Activated T-helper 1 cell treated with anti-CD3 and anti-CD28 coated beads, Interleukin-12 subunit alpha, Interleukin-12 subunit beta, Interleukin-2, Interleukin-4 antibody, amounts not matched to agents 30 ng/mL and 10 ng/mL and 1 ng/mL, durations not matched to agents 14 hours and 24 hours and 36 hours (primary cell): ENCODE data around the gene DNAJC6. TPM values are rescaled to one million over a fixed set of nuclear protein-coding genes. Genes with fewer than 3 reads are reported as not detected.
A peak's percentile ranks its signal among the peaks of the same experiment; 100 is the strongest.
"Not testable (repeated sequence)": the region's sequence is repeated elsewhere in the genome, so short reads cannot be mapped to it uniquely, and the experiment has no call there.

ENCODE experiments used
- DNase-seq: peaks from one replicate; pipeline ENCODE4 v3.0.0; 2021; ENCODE audit warnings: low spot score
- H3K27ac Mint-ChIP-seq: one replicate; pipeline ENCODE4 v1.8.0; 2021; ENCODE audit warnings: mild to moderate bottlenecking, mixed read lengths
- H3K27me3 Mint-ChIP-seq: one replicate; pipeline ENCODE4 v1.8.0; 2022; ENCODE audit warnings: mild to moderate bottlenecking, moderate library complexity, mixed read lengths; ENCODE audit not compliant: insufficient read depth
- H3K36me3 Mint-ChIP-seq: one replicate; pipeline ENCODE4 v1.8.0; 2021; ENCODE audit warnings: low read depth, mixed read lengths
- H3K4me1 Mint-ChIP-seq: one replicate; pipeline ENCODE4 v1.8.0; 2021; ENCODE audit warnings: low read depth, mixed read lengths
- H3K4me3 Mint-ChIP-seq: one replicate; pipeline ENCODE4 v1.8.0; 2021; ENCODE audit warnings: mild to moderate bottlenecking, moderate library complexity, mixed read lengths
- H3K9me3 Mint-ChIP-seq: one replicate; pipeline ENCODE4 v1.8.0; 2021; ENCODE audit warnings: mixed read lengths
- intact Hi-C: fragments of 100-400 bp; cut with micrococcal nuclease; formaldehyde crosslinking; loops from one replicate; pipeline ENCODE4 v1.15.1; 2024
- total RNA-seq: library from RNA; stranded (reverse); gene quantifications from 2 replicates; pipeline ENCODE4 v1.2.3, GENCODE V29; 2022

The DNAJC6 gene
- total RNA-seq, 1 donor from 2014 or later = 4.4 TPM

- H3K4me1 Mint-ChIP-seq = no peaks in the 10 kb centered on the region
- peaks cover 15% of the 10 kb centered on the region for H3K36me3 Mint-ChIP-seq
- DNase-seq = no peak
- no peak overlapping the region for H3K27ac Mint-ChIP-seq
- H3K27me3 Mint-ChIP-seq = peaks cover 1% of the 10 kb centered on the region
- no peak overlapping the region for H3K4me3 Mint-ChIP-seq
- peaks cover 4% of the 10 kb centered on the region for H3K9me3 Mint-ChIP-seq
- intact Hi-C loops = no loop called here
These were observed 69.1 kb downstream of the DNAJC6 start for GRCh38 chr1:65378247-65378946.

DNA sequence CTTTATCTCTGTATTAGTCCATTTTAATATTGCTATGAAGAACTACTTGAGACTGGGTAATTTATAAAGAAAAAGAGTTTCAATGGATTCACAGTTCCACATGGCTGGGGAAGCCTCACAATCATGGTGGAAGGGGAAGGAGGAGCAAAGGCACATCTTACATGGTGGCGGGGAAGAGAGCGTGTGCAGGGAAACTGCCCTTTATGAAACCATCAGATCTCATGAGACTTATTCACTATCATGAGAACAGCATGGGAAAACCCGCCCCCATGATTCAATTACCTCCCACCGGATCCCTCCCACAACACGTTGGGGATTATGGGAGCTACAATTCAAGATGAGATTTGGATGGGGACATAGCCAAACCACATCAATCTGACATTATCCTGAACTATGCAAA is 75.1 kb downstream of the DNAJC6 start:
- Mint-ChIP-seq H3K4me1 (peaks cover 11% of the 10 kb centered on the region), H3K36me3 (peaks cover 21% of the 10 kb centered on the region)
- DNase-seq, H3K27ac Mint-ChIP-seq, H3K9me3 Mint-ChIP-seq, intact Hi-C loops, H3K27me3 Mint-ChIP-seq, H3K4me3 Mint-ChIP-seq: not testable (repeated sequence)

DNA sequence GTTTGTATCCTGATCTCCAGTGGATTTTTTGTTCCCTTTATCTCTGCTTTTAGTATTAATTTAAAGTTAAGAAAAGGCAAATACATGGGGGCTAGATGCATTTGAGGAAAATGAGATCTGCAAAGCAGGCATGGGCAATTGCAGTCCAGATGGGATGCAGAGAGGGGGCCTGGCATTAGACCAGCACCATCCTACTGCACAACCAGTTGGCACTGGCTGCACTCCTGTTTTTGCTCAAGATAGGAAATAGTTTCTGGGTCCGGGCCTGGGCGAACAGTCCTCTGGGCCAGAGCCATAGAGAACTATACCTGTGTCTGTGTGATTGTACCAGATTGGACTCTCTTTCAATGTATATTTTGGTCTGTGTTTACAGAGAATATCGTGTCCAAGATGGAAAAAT is 77.1 kb downstream of the DNAJC6 start:
- H3K4me1 Mint-ChIP-seq = peaks cover 29% of the 10 kb centered on the region
- DNase-seq = no peak
- H3K36me3 Mint-ChIP-seq = peaks cover 29% of the 10 kb centered on the region
- H3K4me3 Mint-ChIP-seq = no peak overlapping the region
- H3K27ac Mint-ChIP-seq = no peak overlapping the region
- no peaks in the 10 kb centered on the region for H3K27me3 Mint-ChIP-seq
- H3K9me3 Mint-ChIP-seq = peaks cover 5% of the 10 kb centered on the region
- intact Hi-C loops = no loop called here

- Mint-ChIP-seq H3K9me3 (peaks cover 5% of the 10 kb centered on the region), H3K4me3 (no peak overlapping the region), H3K27ac (no peak overlapping the region), H3K4me1 (peaks cover 41% of the 10 kb centered on the region), H3K36me3 (peaks cover 31% of the 10 kb centered on the region), H3K27me3 (no peaks in the 10 kb centered on the region)
- intact Hi-C loops = no loop called here
- no peak for DNase-seq
These were observed 78.5 kb downstream of the DNAJC6 start for GRCh38 chr1:65387821-65388220.

GRCh38 chr1:65388908-65389695 is 79.8 kb downstream of the DNAJC6 start:
- DNase-seq = no peak
- H3K27ac Mint-ChIP-seq = peak overlapping the region; percentile 59
- H3K4me3 Mint-ChIP-seq = no peak overlapping the region
- peaks cover 4% of the 10 kb centered on the region for H3K9me3 Mint-ChIP-seq
- peaks cover 31% of the 10 kb centered on the region for H3K36me3 Mint-ChIP-seq
- intact Hi-C loops = no loop called here
- H3K4me1 Mint-ChIP-seq = peaks cover 53% of the 10 kb centered on the region
- no peaks in the 10 kb centered on the region for H3K27me3 Mint-ChIP-seq

GRCh38 chr1:65392497-65392896 is 83.2 kb downstream of the DNAJC6 start:
- Mint-ChIP-seq H3K27me3 (no peaks in the 10 kb centered on the region), H3K36me3 (peaks cover 28% of the 10 kb centered on the region), H3K9me3 (no peaks in the 10 kb centered on the region), H3K4me1 (peaks cover 87% of the 10 kb centered on the region), H3K27ac (peak overlapping the region; percentile 42), H3K4me3 (no peak overlapping the region)
- intact Hi-C loops = loop anchor here (2.0 to 10.0 kb wide), 13 partner anchors 40 to 1782 kb away; partner anchors contain the start of genes AK4, DNAI4, DNAJC6 and JAK1
- no peak for DNase-seq

DNA sequence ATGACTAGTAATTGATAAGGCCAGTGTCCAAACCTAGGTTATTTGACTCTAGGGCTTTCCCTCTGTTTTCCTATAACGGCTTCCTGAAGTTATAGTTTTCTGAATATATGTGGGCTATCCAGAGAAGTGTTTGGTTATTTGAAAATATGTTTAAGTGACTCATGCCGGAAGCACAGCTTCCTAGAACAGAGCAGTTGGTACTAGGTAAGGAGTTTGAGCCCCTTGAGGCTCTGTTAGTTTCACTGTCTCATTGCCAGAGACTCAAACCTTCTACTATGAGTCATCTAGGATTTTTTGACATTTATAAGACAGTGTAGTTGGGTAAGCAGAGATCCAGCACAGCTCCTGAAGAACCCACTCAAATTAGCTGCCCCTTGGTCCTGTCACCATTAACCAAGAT is 84.0 kb downstream of the DNAJC6 start:
- intact Hi-C loops = loop anchor here (1.0 to 10.0 kb wide), 19 partner anchors 27 to 1781 kb away; partner anchors contain the start of genes AK4, DNAI4, DNAJC6 and JAK1
- Mint-ChIP-seq H3K4me1 (peaks cover 96% of the 10 kb centered on the region), H3K27ac (peak overlapping the region; percentile 70), H3K36me3 (peaks cover 29% of the 10 kb centered on the region), H3K27me3 (no peaks in the 10 kb centered on the region), H3K4me3 (peak overlapping the region; percentile 35), H3K9me3 (no peaks in the 10 kb centered on the region)
- peak; percentile 30 for DNase-seq

DNA sequence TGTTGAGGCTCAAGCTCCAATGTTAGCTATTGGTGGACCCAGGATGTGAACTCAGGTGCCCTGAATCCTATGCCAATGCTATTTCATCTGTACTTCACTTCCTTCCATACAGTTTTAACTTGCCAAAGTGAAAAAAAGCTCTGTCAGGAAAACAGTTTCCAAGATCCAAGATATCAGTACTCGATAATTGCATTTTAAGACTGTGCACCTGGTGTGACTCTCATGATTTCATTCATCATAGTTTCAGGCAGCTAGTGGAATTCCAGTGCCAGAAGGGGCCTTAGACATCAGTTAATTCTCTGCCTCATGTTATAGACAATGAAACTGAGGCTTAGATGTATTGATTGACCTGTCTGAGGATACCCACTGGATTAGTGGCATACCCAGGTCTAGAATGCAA is 84.6 kb downstream of the DNAJC6 start:
- Mint-ChIP-seq H3K27ac (peak overlapping the region; percentile 70), H3K9me3 (no peaks in the 10 kb centered on the region), H3K4me3 (peak overlapping the region; percentile 35), H3K27me3 (no peaks in the 10 kb centered on the region), H3K4me1 (peaks cover 93% of the 10 kb centered on the region), H3K36me3 (peaks cover 29% of the 10 kb centered on the region)
- DNase-seq = no peak
- intact Hi-C loops = loop anchor here (1.0 to 10.0 kb wide), 19 partner anchors 26 to 1781 kb away; partner anchors contain the start of genes AK4, DNAI4, DNAJC6 and JAK1

- DNase-seq = peak; percentile 16
These were observed 86.7 kb downstream of the DNAJC6 start for GRCh38 chr1:65395887-65396612.

GRCh38 chr1:65398083-65398482 is 88.7 kb downstream of the DNAJC6 start:
- H3K36me3 Mint-ChIP-seq = peaks cover 21% of the 10 kb centered on the region
- no peaks in the 10 kb centered on the region for H3K9me3 Mint-ChIP-seq
- H3K27me3 Mint-ChIP-seq = peaks cover 2% of the 10 kb centered on the region
- no peak for DNase-seq
- no peak overlapping the region for H3K4me3 Mint-ChIP-seq
- peaks cover 61% of the 10 kb centered on the region for H3K4me1 Mint-ChIP-seq
- intact Hi-C loops = loop anchor here (10.0 kb wide), 9 partner anchors 253 to 1777 kb away; partner anchors contain the start of genes AK4, DNAI4 and MIER1
- H3K27ac Mint-ChIP-seq = peak overlapping the region; percentile 33

More at GRCh38 chr1:65395887-65396612, 86.7 kb downstream of the DNAJC6 start:
- Mint-ChIP-seq H3K27me3 (no peaks in the 10 kb centered on the region), H3K4me3 (peak overlapping the region; percentile 5), H3K27ac (peak overlapping the region; percentile 68), H3K9me3 (no peaks in the 10 kb centered on the region), H3K36me3 (peaks cover 26% of the 10 kb centered on the region), H3K4me1 (peaks cover 79% of the 10 kb centered on the region)
- intact Hi-C loops = loop anchor here (10.0 kb wide), 9 partner anchors 251 to 1779 kb away; partner anchors contain the start of genes AK4, DNAI4 and MIER1

DNA sequence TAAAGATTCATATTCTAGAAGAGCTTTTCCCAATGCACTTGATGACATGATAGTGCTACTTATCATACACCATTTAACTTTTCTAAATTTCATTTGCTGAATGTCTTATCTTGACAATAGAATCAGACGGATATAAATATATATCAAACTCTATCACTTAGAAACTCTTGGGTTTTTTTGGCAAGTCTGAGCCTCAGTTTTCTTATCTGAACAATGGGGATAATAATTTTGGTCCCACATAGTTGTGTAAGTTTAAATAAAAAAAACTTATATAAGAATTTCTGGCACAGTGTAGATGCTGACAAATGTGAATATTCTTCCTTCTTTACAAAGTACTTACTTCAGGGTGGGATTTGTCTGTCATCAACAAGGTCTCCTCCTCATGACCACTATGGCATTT is 89.7 kb downstream of the DNAJC6 start:
- Mint-ChIP-seq H3K27ac (no peak overlapping the region), H3K4me1 (peaks cover 52% of the 10 kb centered on the region), H3K27me3 (peaks cover 2% of the 10 kb centered on the region), H3K4me3 (no peak overlapping the region), H3K9me3 (no peaks in the 10 kb centered on the region), H3K36me3 (peaks cover 22% of the 10 kb centered on the region)
- no peak for DNase-seq
- intact Hi-C loops = loop anchor here (10.0 kb wide), 9 partner anchors 254 to 1776 kb away; partner anchors contain the start of genes AK4, DNAI4 and MIER1

GRCh38 chr1:65401612-65402011 is 92.3 kb downstream of the DNAJC6 start:
- H3K27ac Mint-ChIP-seq = no peak overlapping the region
- H3K4me3 Mint-ChIP-seq = no peak overlapping the region
- DNase-seq = no peak
- peaks cover 26% of the 10 kb centered on the region for H3K4me1 Mint-ChIP-seq
- H3K27me3 Mint-ChIP-seq = peaks cover 4% of the 10 kb centered on the region
- intact Hi-C loops = no loop called here
- peaks cover 26% of the 10 kb centered on the region for H3K36me3 Mint-ChIP-seq
- peaks cover 3% of the 10 kb centered on the region for H3K9me3 Mint-ChIP-seq
